Suppressor macrophage (primary cell): ENCODE data around the gene SLC3A2.
"Not testable (repeated sequence)": the region's sequence is repeated elsewhere in the genome, so short reads cannot be mapped to it uniquely, and the experiment has no call there.

ENCODE experiments used
- DNase-seq, 4 experiments: peaks; one replicate each; pipeline ENCODE4 v3.0.0-alpha.2; 2020 to 2022

The SLC3A2 gene

GRCh38 chr11:62852523-62853188 is 28.0 kb upstream of the SLC3A2 start:
- DNase-seq, result no peak

- DNase-seq, result no peak
Observed at GRCh38 chr11:62853279-62853965, 27.3 kb upstream of the SLC3A2 start.

- peak in 1 of 4 experiments; percentile 24 for DNase-seq
Observed at GRCh38 chr11:62854013-62854824, 26.5 kb upstream of the SLC3A2 start.

- DNase-seq, result no peak
Observed at GRCh38 chr11:62854825-62855570, 25.7 kb upstream of the SLC3A2 start.

- peak; percentile 98 to 99 (median 98) for DNase-seq
Observed at GRCh38 chr11:62855571-62856332, 24.9 kb upstream of the SLC3A2 start.

- no peak for DNase-seq
Observed at GRCh38 chr11:62856333-62856895, 24.3 kb upstream of the SLC3A2 start.

GRCh38 chr11:62857541-62857982 is 23.1 kb upstream of the SLC3A2 start:
- DNase-seq, result peak; percentile 28 to 54 (median 50)

GRCh38 chr11:62858201-62858600 is 22.5 kb upstream of the SLC3A2 start:
- DNase-seq, result no peak

GRCh38 chr11:62859281-62859703 is 21.4 kb upstream of the SLC3A2 start:
- DNase-seq, result not testable (repeated sequence)

- DNase-seq, result no peak
Observed at GRCh38 chr11:62860835-62861563, 19.7 kb upstream of the SLC3A2 start.

GRCh38 chr11:62861564-62862192 is 19.0 kb upstream of the SLC3A2 start:
- DNase-seq, result not testable (repeated sequence)

- no peak for DNase-seq
Observed at GRCh38 chr11:62863687-62864335, 16.9 kb upstream of the SLC3A2 start.

GRCh38 chr11:62865635-62866034 is 15.1 kb upstream of the SLC3A2 start:
- DNase-seq, result peak in 1 of 4 experiments; percentile 18

- DNase-seq, result no peak
Observed at GRCh38 chr11:62874851-62875250, 5.8 kb upstream of the SLC3A2 start.

- no peak for DNase-seq
Observed at GRCh38 chr11:62875698-62876478, 4.8 kb upstream of the SLC3A2 start.

GRCh38 chr11:62876712-62877111 is 4.0 kb upstream of the SLC3A2 start:
- no peak for DNase-seq

GRCh38 chr11:62879235-62879978 is 1.3 kb upstream of the SLC3A2 start:
- DNase-seq, result no peak

- peak; percentile 75 to 88 (median 86) for DNase-seq
Observed at GRCh38 chr11:62880231-62880802, 379 bp upstream of the SLC3A2 start.
